RCC 7860 (cell line): ENCODE measurements around the gene S1PR1.
"Not testable (repeated sequence)": the region's sequence is repeated elsewhere in the genome, so short reads cannot be mapped to it uniquely, and the experiment has no call there.

Source experiments
- DNase-seq: peaks from one replicate; pipeline ENCODE4 v3.0.0-alpha.2; 2015; ENCODE audit warnings: low spot score
- FAIRE-seq: peaks from 2 replicates; lab custom pipeline; 2012; peaks lifted over from hg19 to GRCh38; lab: Jason Lieb, UNC

The S1PR1 gene

DNA sequence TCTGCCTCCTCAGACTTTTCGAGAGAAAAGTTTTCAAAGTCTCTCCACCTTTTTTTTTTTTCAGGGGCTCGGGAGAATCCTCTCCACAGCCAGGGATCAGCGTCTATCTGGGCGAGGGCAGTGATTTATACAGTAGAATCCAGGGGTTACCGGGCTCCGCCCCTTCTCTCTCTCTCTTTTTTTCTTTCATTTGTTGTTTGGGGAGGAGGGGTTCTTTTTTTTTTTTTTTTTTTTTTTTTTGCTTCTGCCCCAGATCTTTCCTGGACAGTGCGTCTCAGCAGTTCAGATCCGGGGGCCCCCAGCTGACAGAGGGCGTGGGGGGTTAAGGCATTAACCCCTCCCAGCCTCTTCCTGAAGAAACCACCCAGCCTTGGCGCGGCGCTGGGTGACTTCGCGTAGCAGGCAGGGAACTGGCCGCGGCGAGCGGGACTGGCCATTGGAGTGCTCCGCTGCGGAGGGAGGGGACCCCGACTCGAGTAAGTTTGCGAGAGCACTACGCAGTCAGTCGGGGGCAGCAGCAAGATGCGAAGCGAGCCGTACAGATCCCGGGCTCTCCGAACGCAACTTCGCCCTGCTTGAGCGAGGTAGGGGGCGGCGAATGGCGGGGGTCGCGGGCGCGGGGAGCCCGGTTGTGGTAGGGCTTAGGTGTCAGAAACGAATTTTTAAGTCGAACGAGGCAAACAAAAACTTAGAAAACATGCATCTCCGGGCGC, at the start of gene S1PR1:
Gene S1PR1 (plus strand): TSS at position 504 of the 713 bp plus-strand sequence. CDS start 1,966 bp downstream, outside the sequence.
- FAIRE-seq = peak; percentile 8

DNA sequence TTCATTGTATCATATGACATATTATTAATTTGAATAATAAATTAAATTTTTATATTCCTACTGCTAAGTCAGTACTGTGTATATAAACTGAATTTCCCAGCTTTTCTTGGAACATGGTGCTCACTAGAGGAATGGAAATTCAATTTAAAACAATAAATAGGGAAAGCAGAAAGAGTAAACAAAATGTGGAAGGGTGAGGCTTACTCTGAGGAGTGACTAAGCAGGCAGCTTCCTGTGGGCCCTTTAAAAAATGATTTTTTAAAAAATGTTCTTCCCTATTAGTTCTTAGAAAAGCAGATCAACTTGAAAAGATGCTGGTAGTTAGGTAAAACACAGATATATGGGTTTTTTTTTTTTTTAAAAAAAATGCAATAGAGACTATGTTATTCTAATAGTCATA, 49.5 kb upstream of the S1PR1 start:
- no peak for FAIRE-seq

More for the DNA sequence above, at the start of gene S1PR1:
- peak; percentile 56 for DNase-seq

DNA sequence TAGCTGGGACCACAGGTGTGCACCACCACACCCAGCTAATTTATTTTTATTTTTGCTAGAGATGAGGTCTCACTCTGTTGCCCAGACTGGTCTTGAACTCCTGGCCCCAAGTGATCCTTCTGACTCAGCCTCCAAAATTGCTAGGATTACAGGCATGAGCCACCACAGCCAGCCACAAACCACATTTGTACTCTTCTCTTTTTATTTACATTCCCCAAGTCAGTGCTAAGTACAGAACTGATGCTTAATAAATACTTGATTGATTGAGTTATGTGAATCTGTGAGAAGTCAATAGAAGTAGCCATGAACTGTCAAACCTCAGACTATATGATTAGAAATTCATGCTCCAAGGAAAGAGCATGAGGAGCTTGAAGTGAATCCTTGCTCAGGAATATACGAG, 48.5 kb upstream of the S1PR1 start:
- DNase-seq (peak; percentile 45), FAIRE-seq (peak; percentile 79)

More for the DNA sequence above, 49.5 kb upstream of the S1PR1 start:
- no peak for DNase-seq

DNA sequence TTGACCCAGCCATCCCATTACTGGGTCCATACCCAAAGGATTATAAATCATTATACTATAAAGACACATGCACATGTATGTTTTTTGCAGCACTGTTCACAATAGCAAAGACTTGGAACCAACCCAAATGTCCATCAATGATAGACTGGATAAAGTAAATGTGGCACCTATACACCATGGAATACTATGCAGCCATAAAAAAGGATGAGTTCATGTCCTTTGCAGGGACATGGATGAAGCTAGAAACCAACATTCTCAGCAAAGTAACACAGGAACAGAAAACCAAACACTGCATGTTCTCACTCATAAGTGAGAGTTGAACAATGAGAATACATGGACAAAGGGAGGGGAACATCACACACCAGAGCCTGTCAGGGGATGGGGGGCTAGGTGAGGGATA, 47.9 kb upstream of the S1PR1 start:
- not testable (repeated sequence) for FAIRE-seq, DNase-seq

DNA sequence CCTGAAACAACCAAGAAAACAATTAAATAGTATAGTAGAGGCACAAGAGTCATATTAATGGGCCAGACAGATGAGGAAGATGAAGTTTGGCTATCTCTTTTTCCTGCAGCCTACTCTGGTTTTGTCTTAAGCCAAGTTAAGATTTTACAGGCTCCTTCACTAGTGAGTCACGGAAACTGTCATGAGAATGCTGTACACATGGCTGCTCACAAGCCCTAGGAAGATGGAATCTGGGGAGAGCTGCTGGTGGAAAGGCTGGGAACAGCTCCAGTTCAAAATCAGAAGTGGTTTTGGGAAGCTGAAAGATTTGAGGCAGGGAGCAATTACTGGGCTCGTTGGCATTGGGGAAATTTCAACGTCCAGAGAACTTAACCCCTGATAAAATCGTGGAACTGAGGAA, 46.4 kb upstream of the S1PR1 start:
- FAIRE-seq (peak; percentile 97), DNase-seq (peak; percentile 83)

DNA sequence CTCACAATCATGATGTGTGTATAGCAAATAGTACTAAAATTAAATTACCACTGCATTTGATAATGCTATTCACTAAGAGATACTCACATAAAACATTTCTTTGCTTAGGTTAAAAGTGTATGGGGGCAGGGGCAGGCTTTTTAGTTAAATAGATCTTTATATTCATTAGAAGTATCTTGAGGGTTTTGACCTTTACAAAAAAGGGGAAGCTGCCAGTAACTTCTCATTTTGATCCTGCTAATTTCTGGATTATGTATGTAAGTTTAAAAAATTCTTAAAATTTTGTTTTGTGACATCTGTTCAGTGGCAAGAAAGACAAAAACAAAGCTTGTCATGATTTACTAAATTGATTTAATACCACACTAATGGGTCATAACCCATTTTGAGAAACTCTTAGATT, 45.8 kb upstream of the S1PR1 start:
- no peak for DNase-seq

DNA sequence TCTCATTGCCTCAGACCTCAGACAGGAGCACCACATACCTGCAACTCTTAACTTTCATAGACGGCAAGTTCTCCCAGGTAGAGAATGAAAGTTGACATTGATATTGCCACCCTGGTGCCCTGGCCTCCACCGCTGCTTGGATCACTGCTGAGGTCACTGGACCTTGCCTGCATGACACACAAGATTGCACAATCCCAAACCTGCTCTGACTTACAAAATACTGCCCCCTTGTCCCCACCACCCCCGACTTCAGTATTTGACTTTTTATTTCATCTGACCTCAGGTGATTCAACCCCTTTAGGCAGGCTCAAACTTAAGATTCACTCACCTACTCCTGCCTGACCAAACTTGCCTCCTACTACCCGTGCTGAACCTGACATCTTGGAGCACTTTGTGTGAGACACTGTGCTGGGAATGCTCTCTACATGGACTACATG, 43.1 kb upstream of the S1PR1 start:
- peak; percentile 44 for DNase-seq
- FAIRE-seq = peak; percentile 40

More for the DNA sequence above, 45.8 kb upstream of the S1PR1 start:
- FAIRE-seq = no peak

DNA sequence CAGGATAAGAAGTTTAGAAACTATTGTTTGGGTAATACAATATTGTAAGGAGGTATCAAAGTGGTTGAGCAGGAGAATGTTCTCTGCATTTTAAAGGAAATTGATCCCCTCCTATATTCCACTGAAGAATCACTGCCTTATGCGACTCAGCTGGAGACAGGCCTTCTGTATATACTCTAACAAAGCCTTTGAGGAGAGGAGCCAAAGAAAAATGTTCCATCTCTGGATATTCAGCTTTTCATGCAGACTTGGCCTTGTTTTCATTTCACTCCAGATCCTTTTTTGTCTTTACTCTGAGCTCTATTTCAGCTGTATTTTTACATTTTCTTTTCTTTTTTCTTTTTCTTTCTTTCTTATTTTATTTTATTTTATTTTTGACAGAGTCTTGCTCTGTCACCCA, 42.1 kb upstream of the S1PR1 start:
- DNase-seq (no peak), FAIRE-seq (no peak)

DNA sequence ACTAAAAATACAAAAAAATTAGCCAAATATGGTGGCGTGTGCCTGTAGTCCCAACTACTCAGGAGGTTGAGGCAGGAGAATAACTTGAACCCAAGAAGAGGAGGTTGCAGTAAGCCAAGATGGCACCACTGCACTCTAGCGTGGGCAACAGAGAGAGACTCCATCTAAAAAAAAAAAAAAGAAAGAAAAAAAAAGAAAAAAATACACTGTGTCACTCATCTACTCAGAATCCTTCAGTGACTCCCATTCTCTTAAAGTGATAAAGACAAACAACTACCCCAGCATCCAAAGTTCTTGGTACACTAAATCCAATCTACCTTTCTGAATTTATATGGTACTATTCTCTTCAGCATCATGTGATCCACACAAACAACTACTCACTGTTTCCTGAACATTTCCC, 40.2 kb upstream of the S1PR1 start:
- no peak for FAIRE-seq

DNA sequence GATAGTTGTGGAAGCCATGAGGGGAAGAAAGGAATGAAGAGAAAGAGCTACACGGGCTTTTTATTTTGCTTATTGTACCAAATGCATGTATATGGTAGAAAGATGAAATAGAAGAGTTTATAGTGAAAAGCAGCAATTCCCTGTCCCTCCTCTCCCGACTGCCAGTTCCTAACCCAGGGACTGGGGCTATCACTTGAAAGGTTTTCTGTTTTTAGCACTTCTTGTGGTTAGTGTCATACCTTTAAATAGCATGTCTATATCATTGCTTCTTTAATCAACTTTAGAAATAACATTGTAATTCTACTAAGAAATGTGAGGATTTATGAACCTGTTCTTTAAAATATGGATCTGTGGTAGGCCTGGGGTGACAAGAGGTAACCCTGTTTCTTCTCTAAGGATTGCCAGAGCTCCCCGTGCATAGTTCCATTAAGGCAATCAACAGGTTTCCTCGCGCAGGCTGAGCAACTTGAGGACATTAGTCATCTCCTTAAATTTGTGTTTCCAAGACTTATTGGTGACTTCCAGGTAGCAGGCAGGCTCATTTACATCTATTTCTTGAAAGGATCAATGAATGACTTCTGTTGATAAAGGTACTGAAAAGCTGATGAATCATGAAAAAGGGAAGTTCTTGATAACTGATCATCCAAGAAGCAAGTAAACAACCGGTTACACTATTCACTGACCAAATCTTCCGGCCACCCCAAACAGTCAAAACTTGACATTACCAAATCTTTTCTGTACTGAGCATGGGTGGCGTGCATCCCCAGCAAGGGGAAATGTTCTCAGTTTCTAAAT, 37.8 kb upstream of the S1PR1 start:
- FAIRE-seq = no peak

More for the DNA sequence above, 40.2 kb upstream of the S1PR1 start:
- DNase-seq = no peak

DNA sequence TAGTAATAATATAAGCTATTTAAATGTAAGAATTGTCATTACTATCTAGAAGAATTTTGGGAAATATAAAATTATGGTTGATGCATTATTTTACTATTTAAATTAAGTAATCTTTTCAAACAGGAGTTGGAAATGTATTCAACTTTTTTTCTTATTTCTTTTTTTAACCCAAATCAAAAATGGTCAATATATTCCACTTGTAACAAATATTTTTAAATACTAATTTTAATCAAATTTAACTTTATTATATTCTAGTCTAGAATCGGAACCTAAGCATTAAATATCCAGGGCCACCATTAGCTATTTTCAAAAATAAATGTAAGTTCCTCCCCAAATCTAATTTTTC, 37.2 kb upstream of the S1PR1 start:
- no peak for DNase-seq
- FAIRE-seq = peak; percentile 61

More for the DNA sequence above, 37.8 kb upstream of the S1PR1 start:
- no peak for DNase-seq

DNA sequence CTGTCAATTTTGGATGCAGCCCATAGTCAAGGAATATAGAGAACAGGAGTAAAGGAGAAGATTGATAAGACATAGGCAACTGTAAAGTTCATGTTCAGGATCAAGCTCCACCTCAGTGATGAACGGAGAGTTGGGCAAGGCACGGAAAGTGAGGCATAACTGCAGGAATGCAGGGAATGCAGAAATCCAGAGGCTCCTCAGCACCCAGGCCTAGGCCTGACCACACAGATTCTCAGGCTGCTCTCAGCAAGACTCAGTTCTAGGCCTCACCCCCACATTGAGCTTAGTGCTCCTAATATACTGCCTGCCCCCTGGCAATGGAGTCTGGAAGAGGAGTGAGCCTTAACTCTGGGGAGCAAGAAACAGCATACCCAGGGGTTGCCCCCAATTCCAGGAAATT, 36.3 kb upstream of the S1PR1 start:
- FAIRE-seq = peak; percentile 86
- DNase-seq = peak; percentile 90

DNA sequence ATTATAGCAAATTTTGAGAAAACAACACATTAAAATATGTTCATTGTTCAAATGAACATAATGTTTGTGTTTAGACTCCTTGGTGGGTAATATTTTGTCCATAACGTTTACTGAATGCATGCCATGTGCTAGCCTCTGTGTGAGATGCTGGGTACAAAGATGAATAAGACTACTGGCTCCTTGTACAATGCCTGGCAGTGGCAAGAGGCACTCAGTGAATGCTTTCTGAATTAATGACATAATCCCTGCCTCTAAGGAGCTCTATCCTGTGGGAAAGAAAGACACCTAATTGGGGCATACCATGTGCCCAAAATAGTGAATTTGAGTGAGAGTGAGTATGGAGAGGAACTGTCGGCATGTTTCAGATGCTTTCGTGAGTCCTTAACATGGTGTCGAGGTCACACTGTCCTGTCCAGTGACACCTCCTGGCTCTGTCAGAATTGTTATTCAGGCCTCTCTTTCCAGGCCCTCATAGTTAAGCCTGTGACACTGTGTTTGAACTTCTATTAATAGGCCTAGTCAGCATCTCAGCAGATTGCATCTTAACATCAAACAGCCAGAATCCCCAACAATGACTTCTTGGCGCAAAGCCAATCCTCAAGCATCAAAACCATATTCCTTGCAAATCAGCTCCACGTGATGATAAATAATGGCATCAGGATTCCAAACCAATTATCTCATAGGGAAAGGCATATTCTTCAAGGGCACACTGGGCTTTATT, 32.8 kb upstream of the S1PR1 start:
- no peak for DNase-seq
- FAIRE-seq = no peak

DNA sequence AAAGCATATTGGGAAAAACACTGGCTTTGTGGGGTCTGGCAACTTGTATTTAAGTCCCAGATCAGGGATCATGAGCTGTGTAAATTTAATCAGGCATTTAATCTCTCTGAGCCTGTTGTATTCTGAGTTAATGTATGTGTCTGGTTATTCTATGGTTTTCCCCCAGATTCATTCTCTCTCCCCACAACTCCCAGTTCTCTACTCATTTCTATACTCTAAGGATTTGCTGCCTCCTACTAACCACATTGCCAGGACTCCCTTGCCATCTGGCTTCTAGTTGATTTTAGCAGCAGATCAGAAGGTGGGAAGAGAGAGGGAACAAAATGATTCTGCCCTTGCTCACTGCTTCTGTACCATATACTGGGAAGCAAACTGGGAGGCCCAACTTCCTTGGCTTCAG, 31.4 kb upstream of the S1PR1 start:
- FAIRE-seq = no peak

DNA sequence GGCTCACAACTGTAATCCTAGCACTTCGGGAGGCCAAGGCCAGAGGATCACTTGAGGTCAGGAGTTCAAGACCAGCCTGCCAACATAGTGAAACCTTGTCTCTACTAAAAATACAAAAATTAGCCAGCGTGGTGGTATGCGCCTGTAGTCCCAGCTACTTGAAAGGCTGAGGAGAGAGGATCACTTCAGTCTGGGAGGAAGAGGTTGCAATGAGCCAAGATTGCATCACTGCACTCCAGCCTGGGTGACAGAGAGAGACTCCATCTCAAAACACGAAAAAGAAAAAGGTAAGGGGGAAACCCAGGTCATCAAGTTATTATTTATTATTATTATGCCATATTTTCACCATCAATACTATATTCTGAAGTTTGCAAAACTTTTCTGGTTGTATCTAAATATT, 30.7 kb upstream of the S1PR1 start:
- FAIRE-seq, DNase-seq: not testable (repeated sequence)

More for the DNA sequence above, 31.4 kb upstream of the S1PR1 start:
- no peak for DNase-seq

DNA sequence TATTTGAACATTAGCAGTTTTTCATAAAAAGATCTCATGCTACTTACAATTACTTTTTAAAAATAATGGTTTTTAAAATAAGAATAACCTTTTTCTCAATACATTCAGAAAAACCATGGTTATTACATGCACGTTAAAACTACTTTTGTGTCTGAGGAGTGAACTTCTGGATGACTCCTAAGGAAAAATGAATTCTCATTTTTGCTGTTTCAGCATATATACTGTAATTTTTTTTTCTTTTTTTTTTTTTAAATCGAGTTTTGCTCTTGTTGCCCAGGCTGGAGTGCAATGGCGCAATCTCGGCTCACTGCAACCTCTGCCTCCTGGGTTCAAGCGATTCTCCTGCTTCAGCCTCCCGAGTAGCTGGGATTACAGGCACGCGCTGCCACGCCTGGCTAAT, 29.5 kb upstream of the S1PR1 start:
- FAIRE-seq, DNase-seq: not testable (repeated sequence)

DNA sequence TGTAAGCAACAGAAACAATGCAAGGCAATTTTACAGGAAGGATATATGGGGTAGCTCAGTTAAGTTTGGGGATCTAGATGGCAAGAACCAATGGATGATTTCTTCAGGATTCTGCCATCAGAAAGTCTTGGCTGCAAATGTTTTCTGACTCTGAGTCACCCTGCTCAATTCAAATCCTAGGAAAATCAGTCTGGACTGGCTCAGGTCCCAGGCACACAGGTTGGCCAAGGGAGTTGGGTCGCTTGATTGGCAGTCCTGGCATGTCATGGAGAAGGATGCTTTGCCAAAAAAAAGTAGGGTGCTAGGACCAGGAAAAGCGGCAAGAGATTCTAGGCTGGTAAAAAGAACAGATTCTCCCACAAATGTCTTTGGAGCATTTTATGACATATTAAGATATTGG, 28.9 kb upstream of the S1PR1 start:
- DNase-seq (no peak), FAIRE-seq (no peak)

DNA sequence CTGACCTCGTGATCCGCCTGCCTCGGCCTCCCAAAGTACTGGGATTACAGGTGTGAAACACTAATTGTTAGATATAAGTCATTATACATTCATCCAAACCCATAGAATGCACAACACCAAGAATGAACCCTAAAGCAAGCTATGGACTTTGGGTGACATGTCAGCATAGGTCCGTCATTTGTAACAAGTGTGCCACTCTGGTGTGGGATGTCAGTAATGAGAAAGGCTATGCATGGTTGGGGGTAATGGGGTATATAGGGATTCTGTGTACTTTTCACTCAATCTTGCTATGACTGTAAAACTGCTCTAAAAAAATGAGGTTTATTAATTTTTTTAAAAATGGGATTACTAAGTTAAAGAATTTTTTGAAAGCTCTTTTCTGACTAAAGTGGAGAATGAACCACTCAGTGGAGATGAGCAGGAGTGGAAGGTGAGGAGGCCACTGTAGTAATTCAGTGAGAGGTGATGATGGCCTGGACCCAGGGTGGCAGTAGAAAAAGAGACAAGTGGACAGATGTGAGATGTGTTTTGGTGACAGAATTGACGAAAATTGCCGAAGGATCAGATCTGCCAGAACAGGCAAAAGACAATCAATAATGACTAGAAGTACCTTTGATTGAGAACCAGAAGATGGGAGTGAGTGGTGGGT, 21.3 kb upstream of the S1PR1 start:
- DNase-seq (no peak), FAIRE-seq (no peak)

DNA sequence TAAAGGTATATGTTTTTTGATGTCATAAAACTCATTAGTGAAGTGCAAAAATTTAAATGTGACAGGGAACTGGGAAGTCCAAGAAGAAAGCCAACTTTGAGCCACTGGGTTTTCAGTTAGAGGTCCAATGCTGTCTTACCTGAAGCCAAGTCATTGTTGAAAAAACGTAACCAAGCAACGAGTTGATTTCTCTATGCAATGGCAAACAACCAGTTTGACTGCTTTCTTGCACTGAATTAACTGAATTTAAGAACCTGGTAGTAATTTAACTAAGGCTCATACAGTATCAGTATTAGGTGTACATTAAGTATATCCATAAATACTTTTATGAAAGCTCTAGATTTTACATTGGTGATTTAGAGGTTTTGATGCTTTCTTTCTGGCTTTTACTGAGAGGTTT, 20.2 kb upstream of the S1PR1 start:
- no peak for FAIRE-seq

DNA sequence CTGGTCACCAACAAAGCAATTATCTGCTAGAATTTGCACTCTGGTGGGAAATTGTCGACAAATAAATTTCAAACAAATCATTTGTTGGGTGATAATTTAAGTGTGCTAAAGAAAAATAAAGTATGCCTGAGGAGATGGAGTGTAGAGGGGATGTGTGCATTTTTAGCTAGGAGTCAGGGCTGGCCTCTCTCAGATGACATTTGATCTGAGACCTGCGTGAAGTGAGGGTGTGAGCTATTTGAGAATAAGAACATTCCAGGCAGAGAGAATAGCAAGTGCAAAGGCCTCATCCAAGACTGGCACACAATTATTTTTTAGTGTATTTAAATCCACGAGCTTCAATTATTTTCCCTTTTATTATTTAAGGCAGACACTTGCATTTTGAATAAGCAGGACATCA, 19.7 kb upstream of the S1PR1 start:
- FAIRE-seq = no peak

More for the DNA sequence above, 20.2 kb upstream of the S1PR1 start:
- DNase-seq = no peak

DNA sequence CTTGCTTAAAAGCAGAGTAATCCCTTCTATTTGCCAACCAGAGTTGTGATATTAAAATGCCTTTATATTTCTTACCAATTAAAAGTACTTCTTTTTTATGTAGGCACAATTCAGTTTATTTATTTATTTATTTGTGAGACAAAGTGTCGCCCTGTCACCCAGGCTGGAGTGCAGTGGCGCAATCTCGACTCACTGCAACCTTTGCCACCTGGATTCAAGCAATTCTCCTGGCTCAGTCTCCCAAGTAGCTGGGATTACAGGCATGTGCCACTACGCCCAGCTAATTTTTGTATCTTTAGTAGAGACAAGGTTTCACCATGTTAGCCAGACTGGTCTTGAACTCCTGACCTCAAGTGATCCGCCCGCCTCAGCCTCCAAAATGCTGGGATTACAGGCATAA, 17.9 kb upstream of the S1PR1 start:
- not testable (repeated sequence) for FAIRE-seq, DNase-seq

More for the DNA sequence above, 19.7 kb upstream of the S1PR1 start:
- DNase-seq = no peak
